Measurements from ENCODE around the gene PPP1R14C.

PPP1R14C gene

GRCh38 chr6:150263765-150264404, 121.0 kb downstream of the PPP1R14C start:
- H3K4me2 ChIP-seq (ENCODE audit: low read length): no peak overlapping the region
- no peak for TF ChIP-seq CTCF (IDR thresholded peaks at IDR 0.05; ENCODE audit: low read depth, low read length)
- no peak for TF ChIP-seq EZH2phosphoT487 (IDR thresholded peaks at IDR 0.05; ENCODE audit: low read depth)
- H3K27ac ChIP-seq (ENCODE audit: low read length): no peak overlapping the region

GRCh38 chr6:150266309-150266708, 123.5 kb downstream of the PPP1R14C start:
- no peaks in the 10 kb centered on the region for H3K27me3 ChIP-seq (ENCODE audit: low read depth, low read length)
- H3K79me2 ChIP-seq (ENCODE audit: low read length): no peaks in the 10 kb centered on the region
- no peak overlapping the region for H2AFZ ChIP-seq (ENCODE audit: low read depth, low read length)
- H3K36me3 ChIP-seq (replicated peaks; ENCODE audit: low read depth, low read length): no peaks in the 10 kb centered on the region
- H3K9ac ChIP-seq (ENCODE audit: low read length): no peak overlapping the region
- TF ChIP-seq CTCF (IDR thresholded peaks at IDR 0.05; ENCODE audit: low read depth, low read length) (no peak), EZH2phosphoT487 (IDR thresholded peaks at IDR 0.05; ENCODE audit: low read depth) (no peak)
- no peaks in the 10 kb centered on the region for H4K20me1 ChIP-seq (ENCODE audit: insufficient read depth, low read length)
- no peaks in the 10 kb centered on the region for H3K4me1 ChIP-seq (ENCODE audit: low read length)
- no peaks in the 10 kb centered on the region for H3K9me3 ChIP-seq (ENCODE audit: insufficient read depth, low read length)
- H3K4me2 ChIP-seq (ENCODE audit: low read length): no peak overlapping the region
- no peak overlapping the region for H3K4me3 ChIP-seq (ENCODE audit: low read length)
- H3K27ac ChIP-seq (ENCODE audit: low read length): no peak overlapping the region

More at GRCh38 chr6:150263765-150264404, 121.0 kb downstream of the PPP1R14C start:
- Histone ChIP-seq H3K9me3 (ENCODE audit: insufficient read depth, low read length) (no peaks in the 10 kb centered on the region), H2AFZ (ENCODE audit: low read depth, low read length) (no peak overlapping the region), H3K27me3 (ENCODE audit: low read depth, low read length) (no peaks in the 10 kb centered on the region), H3K36me3 (replicated peaks; ENCODE audit: low read depth, low read length) (no peaks in the 10 kb centered on the region), H3K79me2 (ENCODE audit: low read length) (no peaks in the 10 kb centered on the region), H3K4me1 (ENCODE audit: low read length) (no peaks in the 10 kb centered on the region), H3K4me3 (ENCODE audit: low read length) (no peak overlapping the region), H4K20me1 (ENCODE audit: insufficient read depth, low read length) (no peaks in the 10 kb centered on the region), H3K9ac (ENCODE audit: low read length) (no peak overlapping the region)

GRCh38 chr6:150266963-150267685, 124.3 kb downstream of the PPP1R14C start:
- Histone ChIP-seq H3K27ac (ENCODE audit: low read length) (no peak overlapping the region), H3K4me3 (ENCODE audit: low read length) (no peak overlapping the region), H3K79me2 (ENCODE audit: low read length) (no peaks in the 10 kb centered on the region), H3K36me3 (replicated peaks; ENCODE audit: low read depth, low read length) (no peaks in the 10 kb centered on the region), H3K4me2 (ENCODE audit: low read length) (no peak overlapping the region), H2AFZ (ENCODE audit: low read depth, low read length) (no peak overlapping the region), H3K9me3 (ENCODE audit: insufficient read depth, low read length) (no peaks in the 10 kb centered on the region), H3K9ac (ENCODE audit: low read length) (no peak overlapping the region), H3K4me1 (ENCODE audit: low read length) (no peaks in the 10 kb centered on the region), H3K27me3 (ENCODE audit: low read depth, low read length) (no peaks in the 10 kb centered on the region), H4K20me1 (ENCODE audit: insufficient read depth, low read length) (no peaks in the 10 kb centered on the region)
- TF ChIP-seq EZH2phosphoT487 (IDR thresholded peaks at IDR 0.05; ENCODE audit: low read depth) (no peak), CTCF (IDR thresholded peaks at IDR 0.05; ENCODE audit: low read depth, low read length) (no peak)

- no peaks in the 10 kb centered on the region for H3K27me3 ChIP-seq (ENCODE audit: low read depth, low read length)
- no peak overlapping the region for H3K4me2 ChIP-seq (ENCODE audit: low read length)
- H3K9ac ChIP-seq (ENCODE audit: low read length): no peak overlapping the region
- H3K4me1 ChIP-seq (ENCODE audit: low read length): no peaks in the 10 kb centered on the region
- TF ChIP-seq CTCF (IDR thresholded peaks at IDR 0.05; ENCODE audit: low read depth, low read length): peak; percentile 14; the same call in 1 of the 2 replicates
- no peak for TF ChIP-seq EZH2phosphoT487 (IDR thresholded peaks at IDR 0.05; ENCODE audit: low read depth)
- H3K36me3 ChIP-seq (replicated peaks; ENCODE audit: low read depth, low read length): no peaks in the 10 kb centered on the region
- H3K9me3 ChIP-seq (ENCODE audit: insufficient read depth, low read length): no peaks in the 10 kb centered on the region
- H2AFZ ChIP-seq (ENCODE audit: low read depth, low read length): no peak overlapping the region
- H4K20me1 ChIP-seq (ENCODE audit: insufficient read depth, low read length): no peaks in the 10 kb centered on the region
- H3K4me3 ChIP-seq (ENCODE audit: low read length): no peak overlapping the region
- no peaks in the 10 kb centered on the region for H3K79me2 ChIP-seq (ENCODE audit: low read length)
- no peak overlapping the region for H3K27ac ChIP-seq (ENCODE audit: low read length)
Measured at GRCh38 chr6:150267686-150268561, 125.1 kb downstream of the PPP1R14C start.

All from OCI-LY3 (cell line).